Panc1 (cell line): ENCODE measurements around the gene ALDH16A1.

Experiments used
- TF ChIP-seq, protein P1 (sequence below): fragments of 450-650 bp; IDR thresholded peaks from 2 replicates; pipeline ENCODE4 v1.5.1; 2017; ENCODE audit warnings: mild to moderate bottlenecking
- TF ChIP-seq, protein P2 (sequence below), 2 experiments: IDR thresholded peaks; 2 replicates each; pipeline ENCODE4 v1.6.1; 2011 to 2012; ENCODE audit warnings: low read depth in 2 of 2, control low read depth in 1 of 2, low read length in 1 of 2, mild to moderate bottlenecking in 1 of 2, moderate library complexity in 1 of 2; ENCODE audit not compliant: insufficient read depth in 1 of 2

DNA sequence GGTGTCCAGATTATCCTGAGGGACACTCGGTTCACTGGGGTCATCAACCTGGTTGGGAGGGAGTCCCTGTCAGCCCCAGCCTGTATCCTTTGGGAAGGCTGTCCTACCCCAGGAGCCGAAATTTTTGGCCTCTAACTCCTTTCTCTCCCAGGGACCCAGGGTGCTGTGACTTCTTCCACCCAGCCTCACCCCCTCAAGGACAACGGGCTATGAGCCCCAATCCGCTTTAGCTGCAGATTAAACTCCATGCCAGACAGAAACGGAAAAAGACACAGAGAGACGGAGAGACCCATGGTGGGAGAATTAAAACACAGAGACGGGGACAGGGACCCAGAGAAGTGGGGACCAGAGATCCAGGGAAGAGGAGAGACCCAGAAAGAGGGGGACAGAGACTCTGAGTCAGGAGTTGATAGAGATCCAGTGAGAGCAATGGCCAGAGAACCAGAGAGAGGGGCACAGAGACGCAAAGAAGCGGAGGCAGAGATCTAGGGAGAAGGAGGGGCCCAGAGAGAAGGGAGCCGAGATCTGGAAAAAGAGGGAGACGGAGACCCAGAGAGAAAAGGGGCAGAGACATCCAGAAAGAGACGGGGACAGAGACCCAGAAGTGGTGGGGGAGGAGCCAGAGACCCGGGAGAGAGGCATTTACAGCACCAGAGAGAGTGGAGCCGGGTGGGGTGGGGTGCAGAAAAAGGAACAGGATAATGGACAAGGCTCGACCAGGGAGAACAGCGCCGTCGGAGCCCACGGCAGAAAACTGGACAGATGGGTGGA, 12.4 kb upstream of the ALDH16A1 start:
- TF ChIP-seq, protein P1, sequence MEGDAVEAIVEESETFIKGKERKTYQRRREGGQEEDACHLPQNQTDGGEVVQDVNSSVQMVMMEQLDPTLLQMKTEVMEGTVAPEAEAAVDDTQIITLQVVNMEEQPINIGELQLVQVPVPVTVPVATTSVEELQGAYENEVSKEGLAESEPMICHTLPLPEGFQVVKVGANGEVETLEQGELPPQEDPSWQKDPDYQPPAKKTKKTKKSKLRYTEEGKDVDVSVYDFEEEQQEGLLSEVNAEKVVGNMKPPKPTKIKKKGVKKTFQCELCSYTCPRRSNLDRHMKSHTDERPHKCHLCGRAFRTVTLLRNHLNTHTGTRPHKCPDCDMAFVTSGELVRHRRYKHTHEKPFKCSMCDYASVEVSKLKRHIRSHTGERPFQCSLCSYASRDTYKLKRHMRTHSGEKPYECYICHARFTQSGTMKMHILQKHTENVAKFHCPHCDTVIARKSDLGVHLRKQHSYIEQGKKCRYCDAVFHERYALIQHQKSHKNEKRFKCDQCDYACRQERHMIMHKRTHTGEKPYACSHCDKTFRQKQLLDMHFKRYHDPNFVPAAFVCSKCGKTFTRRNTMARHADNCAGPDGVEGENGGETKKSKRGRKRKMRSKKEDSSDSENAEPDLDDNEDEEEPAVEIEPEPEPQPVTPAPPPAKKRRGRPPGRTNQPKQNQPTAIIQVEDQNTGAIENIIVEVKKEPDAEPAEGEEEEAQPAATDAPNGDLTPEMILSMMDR, result no peak; the same call in 1 of the 2 replicates
- TF ChIP-seq, protein P2, sequence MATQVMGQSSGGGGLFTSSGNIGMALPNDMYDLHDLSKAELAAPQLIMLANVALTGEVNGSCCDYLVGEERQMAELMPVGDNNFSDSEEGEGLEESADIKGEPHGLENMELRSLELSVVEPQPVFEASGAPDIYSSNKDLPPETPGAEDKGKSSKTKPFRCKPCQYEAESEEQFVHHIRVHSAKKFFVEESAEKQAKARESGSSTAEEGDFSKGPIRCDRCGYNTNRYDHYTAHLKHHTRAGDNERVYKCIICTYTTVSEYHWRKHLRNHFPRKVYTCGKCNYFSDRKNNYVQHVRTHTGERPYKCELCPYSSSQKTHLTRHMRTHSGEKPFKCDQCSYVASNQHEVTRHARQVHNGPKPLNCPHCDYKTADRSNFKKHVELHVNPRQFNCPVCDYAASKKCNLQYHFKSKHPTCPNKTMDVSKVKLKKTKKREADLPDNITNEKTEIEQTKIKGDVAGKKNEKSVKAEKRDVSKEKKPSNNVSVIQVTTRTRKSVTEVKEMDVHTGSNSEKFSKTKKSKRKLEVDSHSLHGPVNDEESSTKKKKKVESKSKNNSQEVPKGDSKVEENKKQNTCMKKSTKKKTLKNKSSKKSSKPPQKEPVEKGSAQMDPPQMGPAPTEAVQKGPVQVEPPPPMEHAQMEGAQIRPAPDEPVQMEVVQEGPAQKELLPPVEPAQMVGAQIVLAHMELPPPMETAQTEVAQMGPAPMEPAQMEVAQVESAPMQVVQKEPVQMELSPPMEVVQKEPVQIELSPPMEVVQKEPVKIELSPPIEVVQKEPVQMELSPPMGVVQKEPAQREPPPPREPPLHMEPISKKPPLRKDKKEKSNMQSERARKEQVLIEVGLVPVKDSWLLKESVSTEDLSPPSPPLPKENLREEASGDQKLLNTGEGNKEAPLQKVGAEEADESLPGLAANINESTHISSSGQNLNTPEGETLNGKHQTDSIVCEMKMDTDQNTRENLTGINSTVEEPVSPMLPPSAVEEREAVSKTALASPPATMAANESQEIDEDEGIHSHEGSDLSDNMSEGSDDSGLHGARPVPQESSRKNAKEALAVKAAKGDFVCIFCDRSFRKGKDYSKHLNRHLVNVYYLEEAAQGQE (IDR thresholded peaks at IDR 0.05; ENCODE audit: insufficient read depth in 1 of 2, low read depth in 2 of 2, low read length in 1 of 2), result no peak
